ENCODE results near the gene CFAP97D2.

The CFAP97D2 gene

GRCh38 chr13:114202581-114202980 is 23.5 kb downstream of the CFAP97D2 start:
- ATAC-seq: no peak
- no peak for TF ChIP-seq ZNF565 (CRISPR knock-in tag; conservative IDR thresholded peaks at IDR 0.05; ENCODE audit: low read depth)
- no peak for TF ChIP-seq SNAI2 (CRISPR knock-in tag; IDR thresholded peaks at IDR 0.05)
- no peak for TF ChIP-seq ISL1 (CRISPR knock-in tag; IDR thresholded peaks at IDR 0.05)
- no peak for TF ChIP-seq CREB5 (CRISPR knock-in tag; IDR thresholded peaks at IDR 0.05; ENCODE audit: low read depth)
- TF ChIP-seq TSHZ2 (CRISPR knock-in tag; IDR thresholded peaks at IDR 0.05): no peak
- TF ChIP-seq CSRNP3 (CRISPR knock-in tag; IDR thresholded peaks at IDR 0.05): no peak

GRCh38 chr13:114203536-114203935 is 24.5 kb downstream of the CFAP97D2 start:
- no peak for ATAC-seq

GRCh38 chr13:114204894-114205293 is 25.8 kb downstream of the CFAP97D2 start:
- TF ChIP-seq ZNF70 (CRISPR knock-in tag; IDR thresholded peaks at IDR 0.05) (no peak), GLIS3 (CRISPR knock-in tag; IDR thresholded peaks at IDR 0.05) (no peak), TOX (CRISPR knock-in tag; IDR thresholded peaks at IDR 0.05; ENCODE audit: borderline replicate concordance) (no peak), CSRNP3 (CRISPR knock-in tag; IDR thresholded peaks at IDR 0.05) (no peak), CREB5 (CRISPR knock-in tag; IDR thresholded peaks at IDR 0.05; ENCODE audit: low read depth) (no peak)
- no peak for ATAC-seq

More at GRCh38 chr13:114203536-114203935, 24.5 kb downstream of the CFAP97D2 start:
- no peak for TF ChIP-seq CSRNP3 (CRISPR knock-in tag; IDR thresholded peaks at IDR 0.05)
- no peak for TF ChIP-seq ZNF70 (CRISPR knock-in tag; IDR thresholded peaks at IDR 0.05)
- no peak for TF ChIP-seq ZNF565 (CRISPR knock-in tag; conservative IDR thresholded peaks at IDR 0.05; ENCODE audit: low read depth)
- TF ChIP-seq PPARA (CRISPR knock-in tag; IDR thresholded peaks at IDR 0.05; ENCODE audit: borderline replicate concordance): no peak
- TF ChIP-seq TOX (CRISPR knock-in tag; IDR thresholded peaks at IDR 0.05; ENCODE audit: borderline replicate concordance): no peak
- TF ChIP-seq ZFP30 (CRISPR knock-in tag; IDR thresholded peaks at IDR 0.05): no peak

- TF ChIP-seq GLIS3 (CRISPR knock-in tag; IDR thresholded peaks at IDR 0.05) (no peak), ZC3H10 (CRISPR knock-in tag; IDR thresholded peaks at IDR 0.05) (no peak)
- ATAC-seq: no peak
Measured at GRCh38 chr13:114208134-114208533, 29.1 kb downstream of the CFAP97D2 start.

- ATAC-seq: peak; percentile 53
- no peak for TF ChIP-seq ZC3H10 (CRISPR knock-in tag; IDR thresholded peaks at IDR 0.05)
- no peak for TF ChIP-seq CSRNP3 (CRISPR knock-in tag; IDR thresholded peaks at IDR 0.05)
- TF ChIP-seq PATZ1 (CRISPR knock-in tag; IDR thresholded peaks at IDR 0.05; ENCODE audit: borderline replicate concordance): no peak
- TF ChIP-seq ARNTL (CRISPR knock-in tag; IDR thresholded peaks at IDR 0.05; ENCODE audit: borderline replicate concordance, low read depth): no peak
- no peak for TF ChIP-seq CREB5 (CRISPR knock-in tag; IDR thresholded peaks at IDR 0.05; ENCODE audit: low read depth)
- TF ChIP-seq TOX (CRISPR knock-in tag; IDR thresholded peaks at IDR 0.05; ENCODE audit: borderline replicate concordance): no peak
Measured at GRCh38 chr13:114211446-114212157, 32.5 kb downstream of the CFAP97D2 start.
